ENCODE measurements around the gene NPBWR2.

DNA sequence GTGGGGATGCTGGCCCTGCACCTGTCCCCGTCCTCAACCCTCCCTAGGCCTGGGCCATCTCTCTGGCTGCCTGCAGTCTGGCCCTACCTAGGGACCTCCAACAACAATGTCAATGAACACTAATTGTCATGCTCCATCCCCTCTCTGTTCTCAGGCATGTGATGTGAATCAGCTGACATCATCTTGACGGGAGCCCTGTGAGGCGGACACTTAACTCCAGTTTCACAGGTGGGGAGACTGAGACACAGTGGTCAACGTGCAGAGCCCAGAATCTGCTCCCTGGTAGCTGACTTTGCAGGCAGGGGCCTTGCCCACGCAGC lies 45.1 kb downstream of the NPBWR2 start:
- TF ChIP-seq, protein P1, sequence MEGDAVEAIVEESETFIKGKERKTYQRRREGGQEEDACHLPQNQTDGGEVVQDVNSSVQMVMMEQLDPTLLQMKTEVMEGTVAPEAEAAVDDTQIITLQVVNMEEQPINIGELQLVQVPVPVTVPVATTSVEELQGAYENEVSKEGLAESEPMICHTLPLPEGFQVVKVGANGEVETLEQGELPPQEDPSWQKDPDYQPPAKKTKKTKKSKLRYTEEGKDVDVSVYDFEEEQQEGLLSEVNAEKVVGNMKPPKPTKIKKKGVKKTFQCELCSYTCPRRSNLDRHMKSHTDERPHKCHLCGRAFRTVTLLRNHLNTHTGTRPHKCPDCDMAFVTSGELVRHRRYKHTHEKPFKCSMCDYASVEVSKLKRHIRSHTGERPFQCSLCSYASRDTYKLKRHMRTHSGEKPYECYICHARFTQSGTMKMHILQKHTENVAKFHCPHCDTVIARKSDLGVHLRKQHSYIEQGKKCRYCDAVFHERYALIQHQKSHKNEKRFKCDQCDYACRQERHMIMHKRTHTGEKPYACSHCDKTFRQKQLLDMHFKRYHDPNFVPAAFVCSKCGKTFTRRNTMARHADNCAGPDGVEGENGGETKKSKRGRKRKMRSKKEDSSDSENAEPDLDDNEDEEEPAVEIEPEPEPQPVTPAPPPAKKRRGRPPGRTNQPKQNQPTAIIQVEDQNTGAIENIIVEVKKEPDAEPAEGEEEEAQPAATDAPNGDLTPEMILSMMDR (conservative IDR thresholded peaks at IDR 0.05), result no peak
- TF ChIP-seq ZFX (IDR thresholded peaks at IDR 0.05), result no peak
